Activated CD4-positive, alpha-beta memory T cell treated with anti-CD3 and anti-CD28 coated beads, Interleukin-2, amount 10 ng/mL, durations not matched to agents 7 days and 5 days (primary cell): Measurements from ENCODE around the gene OSBP2. TPM values are rescaled to one million over a fixed set of nuclear protein-coding genes. Genes with fewer than 3 reads are reported as not detected.

Source experiments
- CTCF ChIA-PET: fragments of 350-600 bp; sonication (Branson Sonifier 250); formaldehyde crosslinking; loops from one replicate; lab custom pipeline; 2021; ENCODE audit warnings: antibody characterized with exemption, inconsistent platforms; lab: Charles Lee
- POLR2A ChIA-PET: fragments of 350-600 bp; sonication (Branson Sonifier 250); formaldehyde crosslinking; loops from one replicate; lab custom pipeline; 2021; ENCODE audit warnings: antibody characterized with exemption; lab: Charles Lee
- DNase-seq: peaks from one replicate; pipeline ENCODE4 v3.0.0-alpha.2; 2020
- H3K27ac Mint-ChIP-seq: one replicate; pipeline ENCODE4 v1.8.0; 2021; ENCODE audit warnings: mild to moderate bottlenecking, mixed read lengths
- H3K27me3 Mint-ChIP-seq: one replicate; pipeline ENCODE4 v1.8.0; 2021; ENCODE audit warnings: mixed read lengths
- H3K36me3 Mint-ChIP-seq: one replicate; pipeline ENCODE4 v1.8.0; 2021; ENCODE audit warnings: low read depth, mixed read lengths
- H3K4me1 Mint-ChIP-seq: one replicate; pipeline ENCODE4 v1.8.0; 2021; ENCODE audit warnings: mixed read lengths
- H3K4me3 Mint-ChIP-seq: one replicate; pipeline ENCODE4 v1.8.0; 2021; ENCODE audit warnings: mild to moderate bottlenecking, mixed read lengths
- H3K9me3 Mint-ChIP-seq: one replicate; pipeline ENCODE4 v1.8.0; 2021; ENCODE audit warnings: mixed read lengths
- total RNA-seq, 2 experiments: library from RNA; stranded (reverse); gene quantifications; one replicate each; pipeline ENCODE4 v1.2.3, GENCODE V29; 2021

Gene OSBP2
- total RNA-seq, 2 experiments from 2014 or later = 4.8 to 5.0 TPM

GRCh38 chr22:30906946-30907345 is 212.3 kb downstream of the OSBP2 start:
- H3K4me3 Mint-ChIP-seq = no peak overlapping the region
- H3K27ac Mint-ChIP-seq = no peak overlapping the region
- H3K9me3 Mint-ChIP-seq = no peaks in the 10 kb centered on the region
- peaks cover 4% of the 10 kb centered on the region for H3K36me3 Mint-ChIP-seq
- POLR2A ChIA-PET = interaction anchor here (0.5 kb wide), 1 partner anchor 274 kb away, joined by 3 read pairs; no protein-coding TSS in a partner anchor
- no peaks in the 10 kb centered on the region for H3K27me3 Mint-ChIP-seq
- no peaks in the 10 kb centered on the region for H3K4me1 Mint-ChIP-seq
- CTCF ChIA-PET = interaction anchor here (0.6 to 1.3 kb wide), 2 partner anchors 13 to 17 kb away, joined by 3 read pairs; no protein-coding TSS in a partner anchor
- DNase-seq = no peak

- POLR2A ChIA-PET = no interaction called here
- Mint-ChIP-seq H3K4me1 (no peaks in the 10 kb centered on the region), H3K4me3 (no peak overlapping the region), H3K9me3 (no peaks in the 10 kb centered on the region), H3K27me3 (no peaks in the 10 kb centered on the region), H3K36me3 (peaks cover 7% of the 10 kb centered on the region), H3K27ac (no peak overlapping the region)
- no peak for DNase-seq
- CTCF ChIA-PET = interaction anchor here (1.3 to 1.5 kb wide), 2 partner anchors 12 to 17 kb away, joined by 3 to 4 read pairs; no protein-coding TSS in a partner anchor
Observed at GRCh38 chr22:30908051-30908461, 213.4 kb downstream of the OSBP2 start.

- H3K4me3 Mint-ChIP-seq = no peak overlapping the region
- no peaks in the 10 kb centered on the region for H3K9me3 Mint-ChIP-seq
- CTCF ChIA-PET = interaction anchor here (1.5 to 2.8 kb wide), 2 partner anchors 11 to 18 kb away, joined by 4 to 16 read pairs; no protein-coding TSS in a partner anchor
- no peak overlapping the region for H3K27ac Mint-ChIP-seq
- no peak for DNase-seq
- no peaks in the 10 kb centered on the region for H3K4me1 Mint-ChIP-seq
- no peaks in the 10 kb centered on the region for H3K27me3 Mint-ChIP-seq
- H3K36me3 Mint-ChIP-seq = peaks cover 7% of the 10 kb centered on the region
- POLR2A ChIA-PET = interaction anchor here (0.8 kb wide), 1 partner anchor 61 kb away, joined by 3 read pairs; no protein-coding TSS in a partner anchor
Observed at GRCh38 chr22:30909306-30909705, 214.6 kb downstream of the OSBP2 start.

- Mint-ChIP-seq H3K9me3 (peaks cover under 1% of the 10 kb centered on the region), H3K4me3 (no peak overlapping the region), H3K27me3 (no peaks in the 10 kb centered on the region), H3K36me3 (peaks cover 7% of the 10 kb centered on the region), H3K27ac (no peak overlapping the region), H3K4me1 (no peaks in the 10 kb centered on the region)
- ChIA-PET CTCF (interaction anchor here (2.8 kb wide), 1 partner anchor 10 kb away, joined by 16 read pairs; no protein-coding TSS in a partner anchor), POLR2A (no interaction called here)
- no peak for DNase-seq
Observed at GRCh38 chr22:30910358-30910757, 215.7 kb downstream of the OSBP2 start.

DNA sequence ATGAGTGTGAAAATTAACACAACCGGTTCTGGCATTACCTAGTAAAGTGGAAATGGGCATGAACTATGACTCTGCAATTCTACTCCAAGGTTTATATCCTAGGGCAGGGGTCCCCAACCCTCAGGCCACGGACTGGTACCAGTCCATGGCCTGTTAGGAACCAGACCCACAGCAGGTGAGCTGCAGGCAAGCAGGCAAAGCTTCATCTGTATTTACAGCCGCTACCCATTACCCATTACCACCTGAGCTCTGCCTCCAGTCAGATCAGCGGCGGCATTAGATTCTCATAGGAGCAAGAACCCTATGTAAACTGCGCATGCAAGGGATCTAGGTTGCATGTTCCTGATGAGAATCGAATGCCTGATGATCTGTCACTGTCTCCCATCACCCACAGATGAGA is 224.1 kb downstream of the OSBP2 start:
- no peak overlapping the region for H3K4me3 Mint-ChIP-seq
- H3K9me3 Mint-ChIP-seq = peaks cover 2% of the 10 kb centered on the region
- H3K36me3 Mint-ChIP-seq = peaks cover 4% of the 10 kb centered on the region
- DNase-seq = no peak
- no peak overlapping the region for H3K27ac Mint-ChIP-seq
- peaks cover 15% of the 10 kb centered on the region for H3K4me1 Mint-ChIP-seq
- CTCF ChIA-PET = interaction anchor here (1.7 to 4.3 kb wide), 7 partner anchors 8 to 284 kb away, joined by 3 to 52 read pairs (median 22); partner anchors contain the start of genes MORC2, SLC35E4 and TUG1
- POLR2A ChIA-PET = no interaction called here
- H3K27me3 Mint-ChIP-seq = no peaks in the 10 kb centered on the region

- Mint-ChIP-seq H3K4me3 (no peak overlapping the region), H3K27me3 (no peaks in the 10 kb centered on the region), H3K27ac (no peak overlapping the region), H3K4me1 (peaks cover 15% of the 10 kb centered on the region), H3K9me3 (peaks cover 2% of the 10 kb centered on the region), H3K36me3 (peaks cover 13% of the 10 kb centered on the region)
- DNase-seq = no peak
- ChIA-PET CTCF (interaction anchor here (0.7 to 4.3 kb wide), 22 partner anchors 9 to 466 kb away, joined by 3 to 52 read pairs (median 4); partner anchors contain the start of genes MORC2, SLC35E4 and TUG1), POLR2A (interaction anchor here (0.9 to 5.3 kb wide), 2 partner anchors 21 to 49 kb away, joined by 3 to 41 read pairs; partner anchors contain the start of genes MORC2 and TUG1)
Observed at GRCh38 chr22:30919973-30920372, 225.3 kb downstream of the OSBP2 start.

DNA sequence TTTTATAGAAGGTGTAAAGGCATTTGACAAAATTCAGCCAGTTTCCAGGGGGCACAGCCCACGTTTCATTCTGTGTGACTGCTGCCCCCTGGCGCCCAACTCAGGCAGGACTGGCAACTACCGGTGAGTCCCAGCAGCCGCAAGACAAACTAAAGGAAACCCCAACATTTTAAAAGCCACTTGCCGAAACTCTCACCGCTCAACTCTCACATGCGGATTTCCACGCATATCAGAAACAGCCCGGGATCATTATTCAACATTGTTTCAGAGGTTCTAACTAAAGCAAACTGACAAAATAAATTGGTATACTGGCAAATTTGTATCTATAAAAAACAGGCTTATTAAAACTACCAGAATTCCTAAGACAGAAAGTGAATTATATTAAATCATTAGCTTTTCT is 225.7 kb downstream of the OSBP2 start:
- Mint-ChIP-seq H3K9me3 (peaks cover under 1% of the 10 kb centered on the region), H3K27ac (no peak overlapping the region), H3K27me3 (no peaks in the 10 kb centered on the region), H3K4me3 (peak overlapping the region; percentile 40), H3K36me3 (peaks cover 15% of the 10 kb centered on the region), H3K4me1 (peaks cover 15% of the 10 kb centered on the region)
- POLR2A ChIA-PET = interaction anchor here (0.9 to 5.3 kb wide), 3 partner anchors 20 to 163 kb away, joined by 3 to 41 read pairs (median 7); partner anchors contain the start of genes MORC2 and TUG1
- CTCF ChIA-PET = interaction anchor here (0.7 to 4.3 kb wide), 22 partner anchors 10 to 466 kb away, joined by 3 to 52 read pairs (median 4); partner anchors contain the start of genes MORC2, SLC35E4 and TUG1
- peak; percentile 82 for DNase-seq

- DNase-seq = no peak
- peaks cover 15% of the 10 kb centered on the region for H3K4me1 Mint-ChIP-seq
- H3K36me3 Mint-ChIP-seq = peaks cover 15% of the 10 kb centered on the region
- POLR2A ChIA-PET = interaction anchor here (0.9 to 5.4 kb wide), 7 partner anchors 19 to 291 kb away, joined by 3 to 41 read pairs (median 7); partner anchors contain the start of genes LIMK2, MORC2, SLC35E4 and TUG1
- CTCF ChIA-PET = interaction anchor here (0.7 to 4.3 kb wide), 18 partner anchors 10 to 310 kb away, joined by 3 to 52 read pairs (median 6); partner anchors contain the start of genes MORC2, SLC35E4, SMTN and TUG1
- peak overlapping the region; percentile 72 for H3K27ac Mint-ChIP-seq
- no peaks in the 10 kb centered on the region for H3K9me3 Mint-ChIP-seq
- peak overlapping the region; percentile 73 for H3K4me3 Mint-ChIP-seq
- no peaks in the 10 kb centered on the region for H3K27me3 Mint-ChIP-seq
Observed at GRCh38 chr22:30921108-30921507, 226.4 kb downstream of the OSBP2 start.

- Mint-ChIP-seq H3K27ac (peak overlapping the region; percentile 72), H3K9me3 (no peaks in the 10 kb centered on the region), H3K27me3 (no peaks in the 10 kb centered on the region), H3K4me1 (peaks cover 15% of the 10 kb centered on the region), H3K4me3 (peak overlapping the region; percentile 73), H3K36me3 (peaks cover 22% of the 10 kb centered on the region)
- CTCF ChIA-PET = interaction anchor here (0.7 to 4.3 kb wide), 16 partner anchors 12 to 498 kb away, joined by 3 to 52 read pairs (median 4); partner anchors contain the start of genes MORC2, SMTN and TUG1
- POLR2A ChIA-PET = interaction anchor here (0.6 to 5.4 kb wide), 11 partner anchors 9 to 731 kb away, joined by 3 to 41 read pairs (median 3); partner anchors contain the start of genes LIMK2, MORC2, PIK3IP1 and SLC35E4
- peak; percentile 82 for DNase-seq
Observed at GRCh38 chr22:30922151-30922611, 227.5 kb downstream of the OSBP2 start.

GRCh38 chr22:30923168-30923900 is 228.7 kb downstream of the OSBP2 start:
- no peak for DNase-seq
- CTCF ChIA-PET = interaction anchor here (0.6 to 4.3 kb wide), 3 partner anchors 18 to 528 kb away, joined by 3 to 42 read pairs (median 11); no protein-coding TSS in a partner anchor
- POLR2A ChIA-PET = interaction anchor here (0.6 to 5.4 kb wide), 6 partner anchors 17 to 732 kb away, joined by 3 to 41 read pairs (median 9); partner anchors contain the start of genes MORC2, SLC35E4 and TUG1
- Mint-ChIP-seq H3K36me3 (peaks cover 30% of the 10 kb centered on the region), H3K9me3 (no peaks in the 10 kb centered on the region), H3K27ac (no peak overlapping the region), H3K4me1 (peaks cover 15% of the 10 kb centered on the region), H3K4me3 (no peak overlapping the region), H3K27me3 (no peaks in the 10 kb centered on the region)

- no peak for DNase-seq
- CTCF ChIA-PET = interaction anchor here (0.6 to 1.4 kb wide), 2 partner anchors 9 to 159 kb away, joined by 3 read pairs; no protein-coding TSS in a partner anchor
- H3K4me3 Mint-ChIP-seq = no peak overlapping the region
- H3K36me3 Mint-ChIP-seq = peaks cover 41% of the 10 kb centered on the region
- H3K9me3 Mint-ChIP-seq = no peaks in the 10 kb centered on the region
- POLR2A ChIA-PET = interaction anchor here (0.5 to 5.4 kb wide), 2 partner anchors 15 to 765 kb away, joined by 3 to 26 read pairs; no protein-coding TSS in a partner anchor
- peaks cover 12% of the 10 kb centered on the region for H3K4me1 Mint-ChIP-seq
- H3K27me3 Mint-ChIP-seq = no peaks in the 10 kb centered on the region
- H3K27ac Mint-ChIP-seq = no peak overlapping the region
Observed at GRCh38 chr22:30925667-30926066, 231.0 kb downstream of the OSBP2 start.

DNA sequence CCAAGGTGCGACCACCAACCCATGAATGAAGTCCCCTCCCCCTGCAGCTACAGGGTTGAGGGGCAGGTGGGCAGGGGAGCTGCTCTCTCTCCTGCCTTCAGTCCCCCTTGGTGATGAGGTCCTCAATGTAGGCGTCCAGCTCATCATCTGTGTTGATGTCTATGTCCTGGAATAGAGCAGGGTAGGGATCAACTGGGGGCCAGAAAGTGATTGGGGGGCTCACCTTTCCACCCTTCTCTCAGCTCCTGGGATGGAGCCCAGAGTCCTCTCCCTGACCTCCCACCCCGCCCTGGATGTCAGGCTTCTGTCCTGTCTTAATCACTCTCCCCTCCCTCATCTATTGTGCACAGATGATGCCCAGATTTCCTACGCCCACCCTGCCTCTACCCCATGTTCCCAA is 232.0 kb downstream of the OSBP2 start:
- H3K27me3 Mint-ChIP-seq = no peaks in the 10 kb centered on the region
- ChIA-PET POLR2A (no interaction called here), CTCF (interaction anchor here (1.4 kb wide), 1 partner anchor 158 kb away, joined by 3 read pairs; no protein-coding TSS in a partner anchor)
- peaks cover 51% of the 10 kb centered on the region for H3K36me3 Mint-ChIP-seq
- no peaks in the 10 kb centered on the region for H3K9me3 Mint-ChIP-seq
- peaks cover 7% of the 10 kb centered on the region for H3K4me1 Mint-ChIP-seq
- H3K27ac Mint-ChIP-seq = no peak overlapping the region
- no peak for DNase-seq
- no peak overlapping the region for H3K4me3 Mint-ChIP-seq
